ENCODE data around the gene SYNPO2.

The SYNPO2 gene

DNA sequence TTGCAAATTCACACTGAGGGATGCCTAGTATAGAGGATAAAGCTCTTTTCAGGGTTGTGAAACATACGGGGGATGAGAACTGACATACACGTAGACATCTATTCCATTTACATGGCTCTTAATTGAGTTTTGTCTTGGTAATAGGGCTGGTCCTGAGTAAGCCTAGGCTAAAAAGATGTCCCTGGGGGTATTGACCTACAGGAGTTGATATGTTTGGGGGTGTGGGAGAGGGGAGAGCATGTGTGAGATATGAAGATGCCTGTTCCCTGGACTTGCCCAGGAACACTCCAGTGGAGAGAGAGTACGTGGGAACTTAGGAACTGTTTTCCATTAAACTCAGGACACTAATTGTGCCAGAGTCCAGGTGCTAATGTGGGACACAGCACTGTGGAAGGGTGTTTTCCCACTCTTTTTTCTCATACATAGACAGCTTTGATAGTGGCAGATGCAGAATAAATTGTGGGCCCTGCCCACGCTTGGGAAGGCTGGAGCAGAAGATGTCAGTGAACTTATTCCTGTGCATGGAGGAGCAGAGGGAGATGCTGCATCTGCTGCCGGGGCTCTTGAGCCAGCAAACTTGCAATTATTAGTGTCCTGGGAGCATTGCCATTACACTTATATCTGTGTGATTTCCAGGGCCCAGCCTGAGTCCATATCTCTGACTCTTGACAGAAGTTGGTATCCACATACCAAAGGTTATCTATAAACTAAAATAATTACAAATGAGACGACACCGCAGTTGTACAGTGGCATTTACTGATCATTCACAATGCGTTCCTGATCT is 20.7 kb downstream of the SYNPO2 start:
- no peaks in the 10 kb centered on the region for H3K9me3 ChIP-seq (ENCODE audit: control insufficient read depth, insufficient read depth, low read length)
- H3K27me3 ChIP-seq (ENCODE audit: control insufficient read depth, insufficient read depth, low read length) = no peaks in the 10 kb centered on the region
- H3K4me3 ChIP-seq (ENCODE audit: low read length) = no peak overlapping the region
- H3K36me3 ChIP-seq (ENCODE audit: control insufficient read depth, insufficient read depth, low read length) = no peaks in the 10 kb centered on the region
- no peaks in the 10 kb centered on the region for H3K4me1 ChIP-seq (ENCODE audit: control insufficient read depth, insufficient read depth, low read length)
- no CpG with 5 or more reads among the region's 8 CpGs for WGBS (ENCODE audit: insufficient coverage, insufficient read length)
- H3K27ac ChIP-seq (ENCODE audit: low read length) = no peak overlapping the region
- no peak for DNase-seq (ENCODE audit: low read depth, low spot score)

DNA sequence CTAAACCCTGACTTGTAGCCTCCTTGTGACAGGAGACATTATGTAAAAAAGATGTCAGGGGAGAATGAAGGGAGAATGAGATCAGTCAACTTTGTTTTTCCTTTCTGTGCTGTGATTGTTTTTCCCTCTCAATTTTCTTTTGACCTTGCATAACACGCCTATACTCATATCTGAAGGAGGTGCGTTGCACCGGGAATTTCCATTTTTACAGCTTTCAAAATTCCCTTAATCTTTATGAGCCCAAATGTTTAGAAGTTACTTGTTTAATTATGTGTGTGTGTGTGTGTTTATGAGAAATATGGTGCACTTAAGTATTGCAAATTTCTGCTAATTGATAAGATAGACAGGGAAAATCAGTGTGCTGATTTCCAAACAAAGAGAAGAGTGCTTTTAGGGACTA is 21.6 kb downstream of the SYNPO2 start:
- Histone ChIP-seq H3K27ac (ENCODE audit: low read length) (no peak overlapping the region), H3K9me3 (ENCODE audit: control insufficient read depth, insufficient read depth, low read length) (no peaks in the 10 kb centered on the region), H3K36me3 (ENCODE audit: control insufficient read depth, insufficient read depth, low read length) (no peaks in the 10 kb centered on the region), H3K4me1 (ENCODE audit: control insufficient read depth, insufficient read depth, low read length) (no peaks in the 10 kb centered on the region), H3K27me3 (ENCODE audit: control insufficient read depth, insufficient read depth, low read length) (no peaks in the 10 kb centered on the region), H3K4me3 (ENCODE audit: low read length) (no peak overlapping the region)
- no peak for DNase-seq (ENCODE audit: low read depth, low spot score)
- WGBS (ENCODE audit: insufficient coverage, insufficient read length) = no CpG with 5 or more reads among the region's 3 CpGs

DNA sequence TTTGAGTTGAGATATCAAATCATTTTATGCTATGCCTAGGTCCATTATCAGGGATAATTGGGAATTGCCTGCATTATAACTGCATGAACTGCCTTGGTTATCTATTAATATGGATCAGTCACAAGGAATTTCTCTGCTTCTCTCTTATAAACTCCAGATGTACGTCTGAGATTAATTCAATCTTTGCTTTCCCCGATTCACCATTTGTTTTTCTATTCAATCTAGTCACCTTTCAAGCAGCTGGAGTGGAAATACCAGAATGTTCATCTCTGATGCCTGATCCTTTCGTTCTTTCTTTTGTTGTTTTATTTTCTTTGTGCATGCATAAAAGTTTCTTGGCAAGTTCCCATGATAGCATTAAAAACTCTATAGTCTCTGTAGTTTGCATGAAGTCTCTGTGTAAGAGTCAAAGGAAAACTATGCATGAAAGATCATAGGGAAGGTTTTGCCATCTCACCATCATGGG is 22.6 kb downstream of the SYNPO2 start:
- Histone ChIP-seq H3K4me3 (ENCODE audit: low read length) (no peak overlapping the region), H3K9me3 (ENCODE audit: control insufficient read depth, insufficient read depth, low read length) (no peaks in the 10 kb centered on the region), H3K36me3 (ENCODE audit: control insufficient read depth, insufficient read depth, low read length) (no peaks in the 10 kb centered on the region), H3K27ac (ENCODE audit: low read length) (no peak overlapping the region), H3K4me1 (ENCODE audit: control insufficient read depth, insufficient read depth, low read length) (no peaks in the 10 kb centered on the region), H3K27me3 (ENCODE audit: control insufficient read depth, insufficient read depth, low read length) (no peaks in the 10 kb centered on the region)
- DNase-seq (ENCODE audit: low read depth, low spot score) = no peak
- no CpG with 5 or more reads among the region's 3 CpGs for WGBS (ENCODE audit: insufficient coverage, insufficient read length)

DNA sequence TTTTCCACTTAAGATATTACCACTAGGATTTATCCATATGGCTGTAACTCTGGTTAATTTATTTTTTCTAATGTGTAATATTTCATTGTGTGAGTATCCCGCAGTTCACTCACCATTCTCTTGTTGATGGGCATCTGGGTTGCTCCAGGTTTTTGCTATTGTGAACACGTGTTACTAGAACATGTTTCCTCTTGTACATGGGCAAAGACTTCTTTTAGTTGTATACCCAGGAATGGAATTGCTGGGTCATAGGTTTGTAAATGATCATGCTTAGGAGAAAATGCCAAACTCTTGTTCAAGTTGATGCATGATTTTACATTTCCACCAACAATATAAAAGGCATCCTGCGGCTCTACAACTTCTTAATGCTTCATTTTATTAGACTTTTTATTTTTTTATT is 26.8 kb downstream of the SYNPO2 start:
- H3K4me1 ChIP-seq (ENCODE audit: control insufficient read depth, insufficient read depth, low read length) = no peaks in the 10 kb centered on the region
- DNase-seq (ENCODE audit: low read depth, low spot score) = no peak
- H3K27me3 ChIP-seq (ENCODE audit: control insufficient read depth, insufficient read depth, low read length) = no peaks in the 10 kb centered on the region
- no peak overlapping the region for H3K4me3 ChIP-seq (ENCODE audit: low read length)
- H3K27ac ChIP-seq (ENCODE audit: low read length) = no peak overlapping the region
- no peaks in the 10 kb centered on the region for H3K36me3 ChIP-seq (ENCODE audit: control insufficient read depth, insufficient read depth, low read length)
- H3K9me3 ChIP-seq (ENCODE audit: control insufficient read depth, insufficient read depth, low read length) = no peaks in the 10 kb centered on the region
- WGBS (ENCODE audit: insufficient coverage, insufficient read length) = no CpG with 5 or more reads among the region's 3 CpGs

DNA sequence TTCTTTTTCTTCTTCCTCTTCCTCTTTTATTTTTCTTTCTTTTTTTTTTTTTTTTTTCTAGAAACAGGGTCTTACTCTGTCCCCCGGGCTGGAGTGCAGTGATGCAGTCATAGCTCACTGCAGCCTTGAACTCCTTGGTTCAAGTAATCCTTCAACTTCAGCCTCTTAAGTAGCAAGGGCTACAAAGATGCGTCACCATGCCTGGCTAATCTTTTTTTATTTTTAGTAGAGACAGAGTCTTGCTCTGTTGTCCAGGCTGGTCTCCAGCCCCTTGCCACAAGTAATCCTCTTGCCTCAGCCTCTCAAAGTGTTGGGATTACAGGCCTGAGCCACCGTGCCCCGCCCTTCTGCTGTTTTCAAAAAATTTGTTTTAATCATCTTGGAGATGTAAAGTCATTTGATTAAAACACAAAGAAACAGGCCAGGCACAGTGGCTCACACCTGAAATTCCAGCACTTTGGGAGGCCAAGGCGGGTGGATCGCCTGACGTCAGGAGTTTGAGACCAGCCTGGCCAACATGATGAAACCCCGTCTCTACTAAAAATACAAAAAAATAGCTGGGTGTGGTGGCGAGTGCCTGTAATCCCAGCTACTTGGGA is 28.1 kb downstream of the SYNPO2 start:
- no peaks in the 10 kb centered on the region for H3K36me3 ChIP-seq (ENCODE audit: control insufficient read depth, insufficient read depth, low read length)
- H3K9me3 ChIP-seq (ENCODE audit: control insufficient read depth, insufficient read depth, low read length) = no peaks in the 10 kb centered on the region
- H3K4me1 ChIP-seq (ENCODE audit: control insufficient read depth, insufficient read depth, low read length) = no peaks in the 10 kb centered on the region
- no peak overlapping the region for H3K4me3 ChIP-seq (ENCODE audit: low read length)
- no peak for DNase-seq (ENCODE audit: low read depth, low spot score)
- no CpG with 5 or more reads among the region's 9 CpGs for WGBS (ENCODE audit: insufficient coverage, insufficient read length)
- no peak overlapping the region for H3K27ac ChIP-seq (ENCODE audit: low read length)
- H3K27me3 ChIP-seq (ENCODE audit: control insufficient read depth, insufficient read depth, low read length) = no peaks in the 10 kb centered on the region

DNA sequence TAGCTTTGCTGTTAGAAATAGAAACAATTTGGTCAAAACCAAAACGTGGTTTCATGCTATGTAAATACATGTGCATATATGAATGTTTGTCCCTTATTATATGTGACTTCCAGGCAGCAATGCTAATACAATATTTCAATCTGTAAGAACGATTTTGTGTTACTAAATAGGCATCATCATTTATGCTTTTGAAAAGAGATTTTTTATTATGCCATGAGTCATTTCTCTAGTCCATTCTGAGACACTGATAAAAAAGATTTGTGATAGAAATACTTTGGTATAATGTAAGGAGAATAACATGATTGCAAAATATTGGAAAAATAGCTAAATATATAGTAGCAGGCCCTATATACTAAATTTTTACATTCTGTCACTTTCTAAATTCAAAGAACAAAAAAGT is 28.9 kb downstream of the SYNPO2 start:
- no peak overlapping the region for H3K27ac ChIP-seq (ENCODE audit: low read length)
- no peak overlapping the region for H3K4me3 ChIP-seq (ENCODE audit: low read length)
- H3K9me3 ChIP-seq (ENCODE audit: control insufficient read depth, insufficient read depth, low read length) = no peaks in the 10 kb centered on the region
- no CpG with 5 or more reads among the region's 2 CpGs for WGBS (ENCODE audit: insufficient coverage, insufficient read length)
- H3K4me1 ChIP-seq (ENCODE audit: control insufficient read depth, insufficient read depth, low read length) = no peaks in the 10 kb centered on the region
- no peaks in the 10 kb centered on the region for H3K36me3 ChIP-seq (ENCODE audit: control insufficient read depth, insufficient read depth, low read length)
- H3K27me3 ChIP-seq (ENCODE audit: control insufficient read depth, insufficient read depth, low read length) = no peaks in the 10 kb centered on the region
- no peak for DNase-seq (ENCODE audit: low read depth, low spot score)

DNA sequence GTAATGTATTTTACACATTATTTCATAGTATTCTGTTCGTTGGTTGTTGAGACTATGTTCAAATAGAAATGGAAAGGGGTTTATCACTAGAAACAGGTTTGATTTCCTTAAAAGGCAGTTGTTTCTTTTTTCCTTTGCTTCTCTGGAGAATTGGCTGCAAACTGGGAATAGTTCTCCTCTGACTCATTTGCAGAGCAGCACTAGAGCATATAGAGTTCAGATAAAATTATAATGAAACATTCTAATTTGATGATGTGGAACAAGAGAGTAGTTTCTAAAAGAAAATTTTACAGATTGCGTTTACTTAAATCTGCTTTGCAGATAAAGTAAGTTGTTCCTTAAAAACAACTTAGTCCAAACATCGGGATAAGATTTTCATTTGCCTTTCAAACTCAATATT is 29.7 kb downstream of the SYNPO2 start:
- Histone ChIP-seq H3K27ac (ENCODE audit: low read length) (no peak overlapping the region), H3K27me3 (ENCODE audit: control insufficient read depth, insufficient read depth, low read length) (no peaks in the 10 kb centered on the region), H3K4me1 (ENCODE audit: control insufficient read depth, insufficient read depth, low read length) (no peaks in the 10 kb centered on the region), H3K36me3 (ENCODE audit: control insufficient read depth, insufficient read depth, low read length) (no peaks in the 10 kb centered on the region), H3K4me3 (ENCODE audit: low read length) (no peak overlapping the region), H3K9me3 (ENCODE audit: control insufficient read depth, insufficient read depth, low read length) (no peaks in the 10 kb centered on the region)
- WGBS (ENCODE audit: insufficient coverage, insufficient read length) = no CpG with 5 or more reads among the region's 3 CpGs
- no peak for DNase-seq (ENCODE audit: low read depth, low spot score)

DNA sequence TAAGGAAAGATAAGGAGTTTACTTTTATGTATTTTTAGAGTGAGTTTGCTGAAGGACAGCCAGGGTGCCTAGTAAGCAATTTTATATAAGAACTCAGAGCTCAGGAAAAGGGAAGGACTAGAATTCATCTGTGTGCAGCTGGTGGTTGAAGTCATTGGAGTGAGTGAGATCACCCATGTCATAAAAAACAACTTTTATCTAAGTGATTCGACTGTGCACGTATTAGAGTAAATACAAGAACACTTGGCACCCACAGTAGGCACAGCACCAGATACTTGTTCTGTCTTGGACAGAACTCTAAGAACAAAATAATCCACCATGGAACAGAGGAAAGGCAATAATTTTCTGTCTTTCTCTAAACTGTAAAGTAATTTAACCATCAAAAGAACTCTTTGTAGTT is 31.6 kb downstream of the SYNPO2 start:
- no peak overlapping the region for H3K4me3 ChIP-seq (ENCODE audit: low read length)
- H3K4me1 ChIP-seq (ENCODE audit: control insufficient read depth, insufficient read depth, low read length) = no peaks in the 10 kb centered on the region
- H3K9me3 ChIP-seq (ENCODE audit: control insufficient read depth, insufficient read depth, low read length) = no peaks in the 10 kb centered on the region
- no peaks in the 10 kb centered on the region for H3K36me3 ChIP-seq (ENCODE audit: control insufficient read depth, insufficient read depth, low read length)
- H3K27ac ChIP-seq (ENCODE audit: low read length) = no peak overlapping the region
- no peaks in the 10 kb centered on the region for H3K27me3 ChIP-seq (ENCODE audit: control insufficient read depth, insufficient read depth, low read length)
- WGBS (ENCODE audit: insufficient coverage, insufficient read length) = no CpG with 5 or more reads among the region's 2 CpGs
- DNase-seq (ENCODE audit: low read depth, low spot score) = no peak

DNA sequence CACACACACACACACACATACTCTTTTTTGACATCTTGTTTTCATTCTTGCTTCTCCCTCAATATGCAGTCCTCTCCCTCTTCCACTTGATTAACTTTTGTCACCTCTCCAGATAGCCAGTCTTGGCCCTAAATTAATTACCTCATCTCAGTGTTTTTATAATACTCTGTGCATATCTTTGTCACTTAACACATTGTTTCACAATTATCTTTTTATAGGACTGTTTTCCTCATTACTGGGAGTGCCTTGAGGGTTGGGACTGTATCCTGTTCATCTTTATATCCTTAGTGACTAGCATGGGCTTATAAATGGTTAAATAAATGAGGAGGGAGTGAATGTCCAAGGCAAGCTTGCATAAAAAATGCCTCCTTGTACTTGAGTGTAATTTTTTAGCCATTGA is 33.1 kb downstream of the SYNPO2 start:
- H3K9me3 ChIP-seq (ENCODE audit: control insufficient read depth, insufficient read depth, low read length) = no peaks in the 10 kb centered on the region
- H3K4me3 ChIP-seq (ENCODE audit: low read length) = no peak overlapping the region
- H3K4me1 ChIP-seq (ENCODE audit: control insufficient read depth, insufficient read depth, low read length) = no peaks in the 10 kb centered on the region
- no peaks in the 10 kb centered on the region for H3K27me3 ChIP-seq (ENCODE audit: control insufficient read depth, insufficient read depth, low read length)
- no peak for DNase-seq (ENCODE audit: low read depth, low spot score)
- H3K36me3 ChIP-seq (ENCODE audit: control insufficient read depth, insufficient read depth, low read length) = no peaks in the 10 kb centered on the region
- no peak overlapping the region for H3K27ac ChIP-seq (ENCODE audit: low read length)

DNA sequence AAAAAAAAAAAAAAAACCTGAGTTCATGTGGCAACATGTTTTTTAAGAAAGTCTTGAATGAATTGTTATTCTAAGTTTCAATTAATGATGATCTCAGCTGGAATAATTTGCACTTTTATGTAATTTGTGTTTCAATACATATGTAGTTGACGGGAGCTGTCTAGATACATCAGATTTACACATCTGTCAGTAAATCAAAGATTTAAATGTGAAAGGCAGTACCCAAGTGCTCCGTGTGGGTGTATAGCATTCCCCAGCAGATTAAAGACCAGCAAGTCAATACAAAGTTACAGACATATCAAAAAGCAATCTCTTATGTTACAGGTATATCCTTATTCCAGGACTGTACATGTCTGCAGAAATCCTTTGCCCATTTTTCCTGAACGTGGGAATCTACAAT is 35.2 kb downstream of the SYNPO2 start:
- H3K27ac ChIP-seq (ENCODE audit: low read length) = no peak overlapping the region
- no peaks in the 10 kb centered on the region for H3K27me3 ChIP-seq (ENCODE audit: control insufficient read depth, insufficient read depth, low read length)
- no peaks in the 10 kb centered on the region for H3K36me3 ChIP-seq (ENCODE audit: control insufficient read depth, insufficient read depth, low read length)
- H3K4me1 ChIP-seq (ENCODE audit: control insufficient read depth, insufficient read depth, low read length) = no peaks in the 10 kb centered on the region
- H3K9me3 ChIP-seq (ENCODE audit: control insufficient read depth, insufficient read depth, low read length) = no peaks in the 10 kb centered on the region
- no peak for DNase-seq (ENCODE audit: low read depth, low spot score)
- no peak overlapping the region for H3K4me3 ChIP-seq (ENCODE audit: low read length)
- WGBS (ENCODE audit: insufficient coverage, insufficient read length) = no CpG with 5 or more reads among the region's 3 CpGs

DNA sequence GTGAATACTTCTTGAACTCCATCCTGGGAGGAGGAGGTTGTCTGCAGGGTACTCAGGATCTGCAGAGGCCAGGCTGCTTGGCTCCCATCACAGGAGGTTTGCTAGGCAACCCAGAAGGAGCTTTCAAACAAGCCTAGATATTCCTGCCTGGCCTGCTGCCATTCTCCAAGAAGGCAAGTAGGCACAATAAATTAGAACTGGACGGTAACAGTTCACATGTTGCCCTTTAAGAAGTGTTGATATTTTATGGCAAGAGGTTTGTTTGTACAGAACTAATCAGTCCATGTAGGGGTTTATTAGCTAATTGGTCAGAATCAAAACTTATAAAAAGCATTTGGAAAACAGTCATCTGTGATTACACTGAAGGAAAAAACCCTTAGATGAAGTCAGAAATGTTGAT is 39.3 kb downstream of the SYNPO2 start:
- H3K27ac ChIP-seq (ENCODE audit: low read length) = no peak overlapping the region
- DNase-seq (ENCODE audit: low read depth, low spot score) = no peak
- WGBS (ENCODE audit: insufficient coverage, insufficient read length) = no CpG with 5 or more reads among the region's 1 CpG
- no peaks in the 10 kb centered on the region for H3K9me3 ChIP-seq (ENCODE audit: control insufficient read depth, insufficient read depth, low read length)
- H3K27me3 ChIP-seq (ENCODE audit: control insufficient read depth, insufficient read depth, low read length) = no peaks in the 10 kb centered on the region
- no peaks in the 10 kb centered on the region for H3K4me1 ChIP-seq (ENCODE audit: control insufficient read depth, insufficient read depth, low read length)
- no peaks in the 10 kb centered on the region for H3K36me3 ChIP-seq (ENCODE audit: control insufficient read depth, insufficient read depth, low read length)
- no peak overlapping the region for H3K4me3 ChIP-seq (ENCODE audit: low read length)

Measured in iPS DF 6.9 (cell line).